WTC11 (cell line): Measurements from ENCODE around the gene HIP1R.
"Not testable (repeated sequence)": the region's sequence is repeated elsewhere in the genome, so short reads cannot be mapped to it uniquely, and the experiment has no call there.

Experiments used
- CTCF ChIP-seq: fragments of 200-600 bp; IDR thresholded peaks from 2 replicates; pipeline ENCODE4 v1.8.0; 2022; ENCODE audit warnings: antibody characterized with exemption
- ZNF416 ChIP-seq: fragments of 250-450 bp; sonication (Bioruptor Pico); IDR thresholded peaks from 2 replicates; pipeline ENCODE4 v1.9.0; 2021; ENCODE audit warnings: mild to moderate bottlenecking, inconsistent platforms

GRCh38 chr12:122892724-122893123 lies 57.5 kb downstream of the HIP1R start:
- not testable (repeated sequence) for TF ChIP-seq CTCF; ZNF416 (CRISPR knock-in tag)
